Keratinocyte (primary cell): Measurements from ENCODE around the gene SLC22A1.

Source experiments
- CTCF ChIP-seq, 3 experiments: IDR thresholded peaks in 1 of 3; conservative IDR thresholded peaks in 1 of 3; optimal IDR thresholded peaks in 1 of 3; 2 replicates in 2 of 3; 3 replicates in 1 of 3; pipeline versions ENCODE3 to v1.5.1; 2011; ENCODE audit warnings: low read length in 3 of 3, mild to moderate bottlenecking in 3 of 3, moderate library complexity in 2 of 3, control low read depth in 1 of 3, inconsistent platforms in 1 of 3; ENCODE audit not compliant: insufficient read depth in 2 of 3; ENCODE audit errors: extremely low read depth in 1 of 3
- EZH2 ChIP-seq: IDR thresholded peaks from one replicate; pipeline ENCODE4 v1.6.1; 2012; ENCODE audit warnings: inconsistent platforms, mild to moderate bottlenecking, low read length, moderate library complexity

GRCh38 chr6:160131636-160132296 is 10.2 kb downstream of the SLC22A1 start:
- no peak for TF ChIP-seq CTCF (optimal IDR thresholded peaks at IDR 0.05 in 1 of 3, IDR thresholded peaks at IDR 0.05 in 1 of 3, conservative IDR thresholded peaks at IDR 0.05 in 1 of 3; ENCODE audit: extremely low read depth in 1 of 3, insufficient read depth in 2 of 3, low read length in 3 of 3)
- TF ChIP-seq EZH2: no peak
